Common myeloid progenitor, CD34-positive (primary cell): ENCODE data around the gene FKBP14.
A peak's percentile ranks its signal among the peaks of the same experiment; 100 is the strongest.

Experiments used
- CTCF ChIA-PET: fragments of 350-600 bp; sonication (Branson Sonifier 250); formaldehyde crosslinking; loops from one replicate; lab custom pipeline; 2021; ENCODE audit warnings: antibody characterized with exemption; lab: Charles Lee
- POLR2A ChIA-PET: fragments of 350-600 bp; sonication (Branson Sonifier 250); formaldehyde crosslinking; loops from one replicate; lab custom pipeline; 2021; ENCODE audit warnings: antibody characterized with exemption; lab: Charles Lee
- DNase-seq, 3 donors: peaks; one replicate each; pipeline versions ENCODE4 v3.0.0 to v3.0.0-alpha.2; 2013
- H3K27ac ChIP-seq, 2 experiments: 1 replicate in 1 of 2; 2 replicates in 1 of 2; pipeline ENCODE4 v1.7.0; 2013; ENCODE audit warnings: inconsistent platforms in 2 of 2, low read length in 2 of 2, mild to moderate bottlenecking in 2 of 2, low read depth in 1 of 2, moderate library complexity in 1 of 2; ENCODE audit not compliant: severe bottlenecking in 2 of 2, insufficient read depth in 1 of 2, poor library complexity in 1 of 2
- H3K27me3 ChIP-seq, 5 experiments: replicated peaks in 2 of 5; 1 replicate in 3 of 5; 2 replicates in 2 of 5; pipeline versions ENCODE4 v1.6.1 to v1.7.0; 2013; ENCODE audit warnings: low read length in 4 of 5, mild to moderate bottlenecking in 2 of 5, moderate library complexity in 2 of 5, inconsistent platforms in 1 of 5; ENCODE audit not compliant: insufficient read depth in 5 of 5, control insufficient read depth in 4 of 5
- H3K36me3 ChIP-seq, 4 experiments: 1 replicate in 2 of 4; 2 replicates in 2 of 4; pipeline versions ENCODE4 v1.6.1 to v1.7.0; 2013; ENCODE audit warnings: low read length in 3 of 4, control low read depth in 1 of 4, mild to moderate bottlenecking in 1 of 4; ENCODE audit not compliant: control insufficient read depth in 4 of 4, insufficient read depth in 4 of 4
- H3K4me1 ChIP-seq, 4 experiments: 1 replicate in 3 of 4; 2 replicates in 1 of 4; pipeline versions ENCODE4 v1.6.1 to v1.7.1; 2013; ENCODE audit warnings: low read length in 3 of 4, mild to moderate bottlenecking in 3 of 4, control low read depth in 1 of 4, inconsistent platforms in 1 of 4, moderate library complexity in 1 of 4; ENCODE audit not compliant: control insufficient read depth in 4 of 4, insufficient read depth in 4 of 4; ENCODE audit errors: control extremely low read depth in 1 of 4
- H3K4me3 ChIP-seq, 7 experiments: 1 replicate in 4 of 7; 2 replicates in 3 of 7; pipeline versions ENCODE4 v1.5.1 to v1.7.0; 2013; ENCODE audit warnings: mild to moderate bottlenecking in 7 of 7, low read length in 6 of 7, moderate library complexity in 6 of 7, inconsistent platforms in 2 of 7, low read depth in 2 of 7, control low read depth in 1 of 7; ENCODE audit not compliant: insufficient read depth in 4 of 7, control insufficient read depth in 1 of 7; ENCODE audit errors: extremely low read depth in 1 of 7
- H3K9me3 ChIP-seq, 5 experiments: 1 replicate in 4 of 5; 2 replicates in 1 of 5; pipeline versions ENCODE4 v1.6.1 to v1.7.1; 2013; ENCODE audit warnings: low read length in 4 of 5, mild to moderate bottlenecking in 2 of 5, inconsistent platforms in 1 of 5, low read depth in 1 of 5, moderate library complexity in 1 of 5; ENCODE audit not compliant: control insufficient read depth in 4 of 5, insufficient read depth in 2 of 5; ENCODE audit errors: control extremely low read depth in 1 of 5
- WGBS: methylation state at CpG from one replicate; pipeline ENCODE4 v1.1.5; 2013; ENCODE audit not compliant: insufficient coverage; 5-methylcytosine and 5-hydroxymethylcytosine counted together

FKBP14 gene

GRCh38 chr7:30027740-30028215 is 1.3 kb upstream of the FKBP14 start:
- no peaks in the 10 kb centered on the region for H3K36me3 ChIP-seq
- no peaks in the 10 kb centered on the region for H3K27me3 ChIP-seq
- H3K4me3 ChIP-seq, result peak overlapping the region; percentile 69 to 99 (median 93)
- WGBS, result 3% methylated on average over 7 of the region's 9 CpGs
- H3K9me3 ChIP-seq, result no peaks in the 10 kb centered on the region
- ChIA-PET CTCF (interaction anchor here (1.0 to 3.3 kb wide), 7 partner anchors 34 to 82 kb away, joined by 3 to 18 read pairs (median 4); no protein-coding TSS in a partner anchor), POLR2A (interaction anchor here (0.6 to 1.6 kb wide), 2 partner anchors 51 to 318 kb away, joined by 3 to 4 read pairs; no protein-coding TSS in a partner anchor)
- peak overlapping the region; percentile 35 to 89 for H3K27ac ChIP-seq
- H3K4me1 ChIP-seq, result peaks cover 12 to 40% (median 34%) of the 10 kb centered on the region in 4 experiments
- DNase-seq, result peak in 2 of 3 donors; percentile 36 to 50

GRCh38 chr7:30027065-30027456 is 559 bp upstream of the FKBP14 start:
- ChIA-PET POLR2A (interaction anchor here (1.6 kb wide), 1 partner anchor 50 kb away, joined by 4 read pairs; no protein-coding TSS in a partner anchor), CTCF (interaction anchor here (1.0 to 3.3 kb wide), 6 partner anchors 34 to 71 kb away, joined by 3 to 18 read pairs (median 4); no protein-coding TSS in a partner anchor)
- Histone ChIP-seq H3K9me3 (no peaks in the 10 kb centered on the region), H3K4me3 (peak overlapping the region; percentile 69 to 99 (median 93)), H3K36me3 (no peaks in the 10 kb centered on the region), H3K27me3 (no peaks in the 10 kb centered on the region), H3K4me1 (peaks cover 12 to 40% (median 33%) of the 10 kb centered on the region in 4 experiments), H3K27ac (peak overlapping the region; percentile 56 to 89)
- peak; percentile 65 to 86 (median 78) for DNase-seq
- WGBS, result 0% methylated on average over 6 of the region's 10 CpGs

- ChIA-PET CTCF (no interaction called here), POLR2A (no interaction called here)
- no peak for DNase-seq
- no peak overlapping the region for H3K27ac ChIP-seq
- no peaks in the 10 kb centered on the region for H3K9me3 ChIP-seq
- H3K27me3 ChIP-seq, result no peaks in the 10 kb centered on the region
- H3K4me1 ChIP-seq, result peaks cover 10 to 28% (median 17%) of the 10 kb centered on the region in 4 experiments
- H3K36me3 ChIP-seq, result peaks cover 0 to 3% (median 1%) of the 10 kb centered on the region in 4 experiments
- no peak overlapping the region for H3K4me3 ChIP-seq
- WGBS, result 96% methylated on average over 5 of the region's 6 CpGs
These were observed 3.0 kb downstream of the FKBP14 start for GRCh38 chr7:30023524-30023923.

- CTCF ChIA-PET, result no interaction called here
These were observed 3.5 kb downstream of the FKBP14 start for GRCh38 chr7:30022991-30023390.

GRCh38 chr7:30020535-30020934 is 6.0 kb downstream of the FKBP14 start:
- Histone ChIP-seq H3K36me3 (peaks cover 3 to 8% (median 7%) of the 10 kb centered on the region in 4 experiments), H3K27me3 (no peaks in the 10 kb centered on the region), H3K4me1 (peaks cover 2 to 13% (median 8%) of the 10 kb centered on the region in 4 experiments), H3K9me3 (no peaks in the 10 kb centered on the region), H3K4me3 (no peak overlapping the region), H3K27ac (no peak overlapping the region)
- DNase-seq, result no peak
- WGBS, result no CpG with 5 or more reads among the region's 1 CpG
- POLR2A ChIA-PET, result no interaction called here
- CTCF ChIA-PET, result interaction anchor here (0.8 to 1.8 kb wide), 3 partner anchors 9 to 55 kb away, joined by 3 to 4 read pairs (median 3); no protein-coding TSS in a partner anchor

More at GRCh38 chr7:30022991-30023390, 3.5 kb downstream of the FKBP14 start:
- Histone ChIP-seq H3K9me3 (no peaks in the 10 kb centered on the region), H3K4me1 (peaks cover 10 to 27% (median 17%) of the 10 kb centered on the region in 4 experiments), H3K27me3 (no peaks in the 10 kb centered on the region), H3K36me3 (peaks cover 0 to 6% (median 4%) of the 10 kb centered on the region in 4 experiments), H3K4me3 (no peak overlapping the region), H3K27ac (no peak overlapping the region)
- no peak for DNase-seq
- POLR2A ChIA-PET, result no interaction called here

GRCh38 chr7:30019960-30020359 is 6.5 kb downstream of the FKBP14 start:
- CTCF ChIA-PET, result interaction anchor here (0.7 to 0.9 kb wide), 3 partner anchors 9 to 56 kb away, joined by 3 read pairs; no protein-coding TSS in a partner anchor
- peaks cover 0 to 7% (median 4%) of the 10 kb centered on the region in 4 experiments for H3K4me1 ChIP-seq

GRCh38 chr7:30019387-30019786 is 7.1 kb downstream of the FKBP14 start:
- Histone ChIP-seq H3K27ac (no peak overlapping the region), H3K9me3 (no peaks in the 10 kb centered on the region), H3K4me1 (peaks cover 0 to 2% (median 0%) of the 10 kb centered on the region in 4 experiments), H3K4me3 (no peak overlapping the region), H3K27me3 (no peaks in the 10 kb centered on the region), H3K36me3 (peaks cover 3 to 12% (median 7%) of the 10 kb centered on the region in 4 experiments)
- ChIA-PET CTCF (interaction anchor here (0.7 kb wide), 1 partner anchor 42 kb away, joined by 3 read pairs; no protein-coding TSS in a partner anchor), POLR2A (no interaction called here)
- no CpG with 5 or more reads among the region's 1 CpG for WGBS
- DNase-seq, result no peak

More at GRCh38 chr7:30019960-30020359, 6.5 kb downstream of the FKBP14 start:
- H3K9me3 ChIP-seq, result no peaks in the 10 kb centered on the region
- POLR2A ChIA-PET, result no interaction called here
- peaks cover 3 to 11% (median 7%) of the 10 kb centered on the region in 4 experiments for H3K36me3 ChIP-seq
- no CpG with 5 or more reads among the region's 1 CpG for WGBS
- no peak overlapping the region for H3K4me3 ChIP-seq
- no peaks in the 10 kb centered on the region for H3K27me3 ChIP-seq
- H3K27ac ChIP-seq, result no peak overlapping the region
- DNase-seq, result no peak
